Kasumi-1 (cell line): ENCODE measurements around the gene CLEC4C.

Experiments
- DNase-seq, 2 experiments: peaks; one replicate each; lab custom pipeline; 2025; lab: John Stamatoyannopoulos, UW

The CLEC4C gene

GRCh38 chr12:7719946-7720730 is 27.0 kb downstream of the CLEC4C start:
- no peak for DNase-seq

GRCh38 chr12:7716381-7716780 is 30.8 kb downstream of the CLEC4C start:
- DNase-seq, result peak in 1 of 2 experiments; percentile 6

GRCh38 chr12:7712841-7713442 is 34.2 kb downstream of the CLEC4C start:
- no peak for DNase-seq

- DNase-seq, result no peak
Observed at GRCh38 chr12:7711133-7711532, 36.0 kb downstream of the CLEC4C start, which contains the start of gene DPPA3. Gene DPPA3, plus strand, starts transcription at chr12:7711433. Its CDS starts 138 bp downstream, at chr12:7711571.

GRCh38 chr12:7709969-7710675 is 37.1 kb downstream of the CLEC4C start:
- DNase-seq, result no peak

GRCh38 chr12:7705846-7706245 is 41.3 kb downstream of the CLEC4C start:
- no peak for DNase-seq

- peak in 1 of 2 experiments; percentile 3 for DNase-seq
Observed at GRCh38 chr12:7695566-7696197, 51.5 kb downstream of the CLEC4C start, which contains the start of gene GDF3. Gene GDF3, minus strand, starts transcription at chr12:7695775. Its CDS starts 47 bp downstream, at chr12:7695728.

GRCh38 chr12:7695237-7695560 is 52.0 kb downstream of the CLEC4C start:
- DNase-seq, result no peak

- no peak for DNase-seq
Observed at GRCh38 chr12:7694556-7695236, 52.5 kb downstream of the CLEC4C start.

- peak in 1 of 2 experiments; percentile 0 for DNase-seq
Observed at GRCh38 chr12:7693793-7694192, 53.4 kb downstream of the CLEC4C start.

GRCh38 chr12:7681535-7681934 is 65.6 kb downstream of the CLEC4C start:
- DNase-seq, result no peak
